Neuron (in vitro differentiated cells): ENCODE data around the gene CDKN3.
"Not testable (repeated sequence)": the region's sequence is repeated elsewhere in the genome, so short reads cannot be mapped to it uniquely, and the experiment has no call there.

Experiments
- H2AFZ ChIP-seq: one replicate; pipeline ENCODE4 v1.6.1; 2013; ENCODE audit warnings: low read depth, mild to moderate bottlenecking, inconsistent platforms, low read length, moderate library complexity
- H3K27me3 ChIP-seq: one replicate; pipeline ENCODE4 v1.6.1; 2013; ENCODE audit warnings: low read length; ENCODE audit not compliant: insufficient read depth
- H3K36me3 ChIP-seq: one replicate; pipeline ENCODE4 v1.6.1; 2013; ENCODE audit warnings: low read length; ENCODE audit not compliant: insufficient read depth
- H3K4me1 ChIP-seq: one replicate; pipeline ENCODE4 v1.6.1; 2013; ENCODE audit warnings: low read length; ENCODE audit not compliant: insufficient read depth
- H3K4me3 ChIP-seq: 2 replicates; pipeline ENCODE4 v1.5.1; 2013; ENCODE audit warnings: mild to moderate bottlenecking, low read length, moderate library complexity
- H3K9me3 ChIP-seq: one replicate; pipeline ENCODE4 v1.6.1; 2013; ENCODE audit warnings: low read length

Gene CDKN3

GRCh38 chr14:54411371-54411770, 14.6 kb downstream of the CDKN3 start:
- no peaks in the 10 kb centered on the region for H3K4me1 ChIP-seq
- H3K27me3 ChIP-seq: no peaks in the 10 kb centered on the region
- H3K9me3 ChIP-seq: no peaks in the 10 kb centered on the region
- peaks cover 27% of the 10 kb centered on the region for H3K36me3 ChIP-seq
- H2AFZ ChIP-seq: no peak overlapping the region
- H3K4me3 ChIP-seq: no peak overlapping the region

DNA sequence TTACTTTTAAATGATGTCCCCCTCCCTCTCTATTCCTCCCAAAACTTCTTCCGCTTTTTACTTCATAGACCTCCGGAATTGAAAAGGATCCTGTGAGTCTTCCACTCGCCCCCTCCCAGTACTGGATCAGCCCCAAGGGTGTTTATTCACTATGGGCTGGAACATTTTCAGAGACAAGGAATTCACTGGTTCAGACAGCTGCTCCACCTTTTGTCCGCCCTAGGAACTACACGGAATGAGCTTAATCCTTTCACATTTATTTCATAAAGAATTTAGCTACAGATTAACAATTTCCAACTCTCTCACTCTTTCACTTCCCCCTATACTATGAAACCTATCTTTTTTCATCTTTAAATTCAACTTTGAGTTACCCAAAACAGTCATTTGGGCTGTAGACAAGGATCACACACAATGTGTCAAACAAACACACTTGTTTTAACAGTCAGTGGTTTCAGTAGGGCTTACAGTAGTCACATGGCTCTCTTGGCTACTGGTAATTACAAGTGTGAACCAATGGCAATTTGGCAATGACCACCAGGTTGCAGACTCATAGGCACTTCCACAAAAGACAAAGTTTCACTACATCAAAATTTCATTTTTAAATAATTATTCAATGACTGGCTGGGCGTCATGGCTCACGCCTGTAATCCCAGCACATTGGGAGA, 23.8 kb downstream of the CDKN3 start:
- Histone ChIP-seq H3K4me1 (no peaks in the 10 kb centered on the region), H3K9me3 (no peaks in the 10 kb centered on the region), H3K4me3 (no peak overlapping the region), H3K36me3 (peaks cover 18% of the 10 kb centered on the region), H3K27me3 (no peaks in the 10 kb centered on the region), H2AFZ (no peak overlapping the region)

DNA sequence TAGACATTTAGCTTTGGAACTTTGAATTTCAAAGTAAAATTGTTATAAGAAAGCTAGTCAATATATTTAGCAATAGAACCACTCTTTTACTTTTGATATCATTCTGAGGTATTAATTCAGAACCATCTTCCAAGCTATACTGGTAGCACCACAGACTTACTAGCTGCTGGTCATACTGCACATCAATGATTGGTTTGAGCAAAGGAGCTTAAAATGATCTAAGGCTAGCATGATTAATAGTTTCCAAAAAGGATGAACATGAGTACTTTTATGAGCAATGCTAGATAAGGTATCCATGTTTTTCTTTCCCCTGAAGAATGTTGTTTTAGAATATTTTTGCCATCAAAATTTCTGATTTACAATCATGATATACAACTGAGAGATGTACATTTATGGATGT, 27.2 kb downstream of the CDKN3 start:
- no peaks in the 10 kb centered on the region for H3K9me3 ChIP-seq
- H3K36me3 ChIP-seq: peaks cover 45% of the 10 kb centered on the region
- no peak overlapping the region for H3K4me3 ChIP-seq

GRCh38 chr14:54424479-54424901, 27.7 kb downstream of the CDKN3 start:
- Histone ChIP-seq H3K36me3 (peaks cover 48% of the 10 kb centered on the region), H3K4me1 (no peaks in the 10 kb centered on the region), H3K9me3 (no peaks in the 10 kb centered on the region)

More for the DNA sequence above, 27.2 kb downstream of the CDKN3 start:
- Histone ChIP-seq H3K27me3 (no peaks in the 10 kb centered on the region), H2AFZ (no peak overlapping the region), H3K4me1 (no peaks in the 10 kb centered on the region)

GRCh38 chr14:54425068-54425467, 28.3 kb downstream of the CDKN3 start:
- H3K9me3 ChIP-seq: no peaks in the 10 kb centered on the region
- H3K4me1 ChIP-seq: no peaks in the 10 kb centered on the region
- H3K4me3 ChIP-seq: no peak overlapping the region
- H3K27me3 ChIP-seq: no peaks in the 10 kb centered on the region
- no peak overlapping the region for H2AFZ ChIP-seq
- peaks cover 54% of the 10 kb centered on the region for H3K36me3 ChIP-seq

More at GRCh38 chr14:54424479-54424901, 27.7 kb downstream of the CDKN3 start:
- Histone ChIP-seq H3K4me3 (no peak overlapping the region), H2AFZ (no peak overlapping the region), H3K27me3 (no peaks in the 10 kb centered on the region)

GRCh38 chr14:54425537-54426274, 28.9 kb downstream of the CDKN3 start:
- Histone ChIP-seq H3K9me3 (no peaks in the 10 kb centered on the region), H3K27me3 (no peaks in the 10 kb centered on the region), H3K4me3 (no peak overlapping the region), H2AFZ (no peak overlapping the region), H3K36me3 (peaks cover 60% of the 10 kb centered on the region), H3K4me1 (no peaks in the 10 kb centered on the region)

DNA sequence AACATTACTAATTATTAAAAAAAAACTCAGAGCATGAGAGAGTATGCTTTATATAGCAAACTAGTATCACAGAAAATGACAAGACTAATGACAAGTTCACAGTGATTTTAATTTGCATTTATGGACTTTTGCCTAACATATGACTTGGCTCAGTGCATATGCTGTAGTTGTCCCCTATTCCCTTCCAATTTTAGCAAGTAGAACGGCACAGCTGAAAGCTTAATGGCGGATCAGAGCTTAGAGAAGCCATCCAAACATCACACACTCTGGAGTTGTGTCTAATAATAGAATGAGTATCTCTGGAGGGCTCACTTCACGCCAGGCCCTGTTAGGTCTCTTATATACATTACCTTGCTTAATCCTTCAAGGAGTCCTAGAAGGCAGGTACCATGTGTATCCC, 31.1 kb downstream of the CDKN3 start:
- Histone ChIP-seq H3K4me1 (peaks cover 3% of the 10 kb centered on the region), H3K4me3 (no peak overlapping the region), H2AFZ (no peak overlapping the region), H3K9me3 (no peaks in the 10 kb centered on the region), H3K36me3 (peaks cover 74% of the 10 kb centered on the region), H3K27me3 (no peaks in the 10 kb centered on the region)

DNA sequence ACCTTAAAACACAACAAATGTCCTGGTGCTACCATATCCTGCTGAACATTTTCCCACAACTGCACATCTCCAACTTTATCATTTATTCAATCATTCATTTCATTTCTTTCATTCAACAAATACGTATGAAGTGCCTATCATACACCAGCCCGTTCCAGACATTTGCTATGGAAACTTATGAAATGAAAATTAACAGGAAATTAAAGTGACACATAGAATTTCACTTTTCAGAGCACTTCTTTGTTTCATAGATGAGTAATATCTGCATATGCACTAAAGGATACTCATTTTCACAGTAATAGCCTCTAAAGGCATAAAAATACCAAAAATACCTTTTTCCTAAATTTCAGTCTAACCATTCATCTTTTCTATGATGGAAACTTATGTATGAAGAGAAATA, 31.7 kb downstream of the CDKN3 start:
- peaks cover 3% of the 10 kb centered on the region for H3K4me1 ChIP-seq
- H3K4me3 ChIP-seq: no peak overlapping the region
- no peaks in the 10 kb centered on the region for H3K27me3 ChIP-seq
- peaks cover 72% of the 10 kb centered on the region for H3K36me3 ChIP-seq
- H2AFZ ChIP-seq: no peak overlapping the region
- no peaks in the 10 kb centered on the region for H3K9me3 ChIP-seq

DNA sequence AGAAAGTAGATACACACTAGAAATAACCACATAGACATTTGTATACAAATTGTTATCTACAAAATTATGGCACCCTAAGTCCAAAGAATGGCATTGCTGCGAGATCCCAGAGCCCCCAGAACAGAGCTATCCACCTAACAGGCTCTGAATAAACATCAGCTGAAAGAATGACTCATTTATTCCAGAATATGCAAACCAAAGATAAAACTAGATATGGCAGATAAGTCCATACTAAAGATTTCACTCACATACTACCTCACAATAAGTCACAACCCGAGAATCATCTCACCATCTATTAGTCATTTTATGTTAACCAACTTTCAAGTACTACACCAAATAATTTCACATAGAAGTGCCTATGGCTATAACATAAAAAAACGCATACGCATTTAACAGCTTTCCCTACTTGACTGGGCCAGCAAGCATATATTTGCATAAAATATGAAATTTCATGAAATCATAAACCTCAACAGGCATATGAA, 38.7 kb downstream of the CDKN3 start:
- Histone ChIP-seq H3K36me3 (peaks cover 39% of the 10 kb centered on the region), H3K4me1 (peaks cover 16% of the 10 kb centered on the region), H3K27me3 (no peaks in the 10 kb centered on the region), H3K4me3 (no peak overlapping the region), H2AFZ (no peak overlapping the region), H3K9me3 (no peaks in the 10 kb centered on the region)

DNA sequence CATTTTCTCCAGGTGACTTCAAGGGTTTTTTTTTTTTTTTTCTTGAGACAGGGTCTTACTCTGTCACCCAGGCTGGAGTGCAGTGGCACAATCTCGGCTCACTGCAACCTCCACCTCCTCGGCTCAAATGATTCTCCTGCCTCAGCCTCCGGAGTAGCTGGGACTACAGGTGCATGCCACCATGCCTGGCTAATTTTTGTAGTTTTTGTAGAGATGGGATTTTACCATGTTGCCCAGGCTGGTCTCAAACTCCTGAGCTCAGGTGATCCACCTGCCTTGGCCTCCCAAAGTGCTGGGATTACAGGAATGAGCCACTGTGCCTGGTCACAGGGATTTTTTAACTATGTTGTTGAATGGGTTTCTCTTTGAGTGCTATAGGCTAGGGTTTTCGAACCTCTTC, 41.1 kb downstream of the CDKN3 start:
- Histone ChIP-seq H3K4me1 (peaks cover 12% of the 10 kb centered on the region), H3K36me3 (peaks cover 22% of the 10 kb centered on the region)
- not testable (repeated sequence) for H3K27me3 ChIP-seq, H2AFZ ChIP-seq, H3K4me3 ChIP-seq, H3K9me3 ChIP-seq

DNA sequence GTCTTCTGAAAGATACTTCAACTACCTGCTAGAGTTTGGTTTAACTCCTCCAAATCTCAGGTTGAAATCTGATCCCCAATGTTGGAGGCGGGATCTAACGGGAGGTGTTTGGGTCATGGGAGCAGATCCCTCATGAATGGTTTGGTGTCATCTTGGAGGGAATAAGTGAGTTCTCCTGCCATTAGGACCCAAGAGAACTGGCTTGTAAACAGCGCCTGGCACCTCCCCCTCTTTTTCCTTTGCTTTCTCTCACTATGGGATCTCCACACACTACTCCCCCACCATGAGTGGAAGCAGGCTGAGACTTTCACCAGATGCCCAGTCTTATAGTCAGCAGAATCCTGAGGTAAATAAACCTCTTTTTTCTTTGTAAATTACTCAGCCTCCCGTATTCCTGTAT, 41.9 kb downstream of the CDKN3 start:
- Histone ChIP-seq H3K36me3 (peaks cover 21% of the 10 kb centered on the region), H3K27me3 (no peaks in the 10 kb centered on the region), H2AFZ (no peak overlapping the region)

DNA sequence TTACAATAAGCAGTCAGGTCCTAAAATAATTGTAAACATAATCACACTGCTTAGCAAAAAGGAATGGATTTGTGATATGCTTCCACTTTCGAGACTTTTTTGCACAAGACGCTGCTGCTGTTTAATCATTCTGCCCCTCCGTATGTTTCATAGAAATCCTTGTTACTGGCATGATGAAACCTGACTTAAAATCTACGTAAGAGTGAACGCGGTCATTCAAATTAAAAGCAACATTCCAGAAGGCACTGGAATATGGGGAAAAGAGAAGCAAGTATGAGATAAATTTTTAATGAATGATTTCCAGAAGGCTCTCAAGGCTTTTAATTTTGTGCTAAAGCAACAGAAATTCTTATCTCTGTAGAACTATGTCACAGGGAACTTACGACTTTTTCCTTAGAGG, 43.2 kb downstream of the CDKN3 start:
- H2AFZ ChIP-seq: no peak overlapping the region
- no peaks in the 10 kb centered on the region for H3K9me3 ChIP-seq
- H3K36me3 ChIP-seq: peaks cover 9% of the 10 kb centered on the region
- H3K4me1 ChIP-seq: peaks cover 12% of the 10 kb centered on the region
- peak overlapping the region; percentile 90 for H3K4me3 ChIP-seq
- H3K27me3 ChIP-seq: no peaks in the 10 kb centered on the region

More for the DNA sequence above, 41.9 kb downstream of the CDKN3 start:
- peaks cover 12% of the 10 kb centered on the region for H3K4me1 ChIP-seq
- H3K9me3 ChIP-seq: no peaks in the 10 kb centered on the region
- H3K4me3 ChIP-seq: no peak overlapping the region

DNA sequence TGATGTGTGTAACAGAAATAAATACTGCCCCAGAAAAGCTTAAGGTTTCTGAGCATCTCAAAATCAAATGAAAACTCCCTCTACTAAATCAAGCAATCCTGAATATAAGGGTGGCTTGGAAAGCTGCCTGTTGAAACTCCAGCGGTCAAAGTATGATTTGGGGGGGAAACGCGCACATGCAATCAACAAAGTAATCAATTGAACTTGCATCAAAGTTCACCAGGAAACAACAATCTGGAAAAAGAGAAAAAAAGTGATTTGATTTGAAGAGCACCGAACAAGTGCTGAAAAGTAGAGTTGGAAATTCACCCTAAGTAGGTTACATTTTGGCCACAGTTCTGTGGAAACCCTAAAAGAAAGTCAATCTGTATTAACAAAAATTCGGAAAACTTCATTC, 43.7 kb downstream of the CDKN3 start:
- Histone ChIP-seq H3K36me3 (peaks cover 6% of the 10 kb centered on the region), H3K4me1 (peaks cover 12% of the 10 kb centered on the region), H2AFZ (peak overlapping the region; percentile 98), H3K27me3 (no peaks in the 10 kb centered on the region), H3K9me3 (no peaks in the 10 kb centered on the region), H3K4me3 (peak overlapping the region; percentile 90)
